ENCODE results near the gene PLEKHG4. TPM values are rescaled to one million over a fixed set of nuclear protein-coding genes. Genes with fewer than 3 reads are reported as not detected.

The PLEKHG4 gene
- total RNA-seq, 1 experiment from 2014 or later: 5.9 TPM

- H3K4me3 Mint-ChIP-seq: no peak overlapping the region
- ChIA-PET POLR2A (no interaction called here), CTCF (interaction anchor here (0.7 to 5.9 kb wide), 3 partner anchors 15 to 87 kb away, joined by 3 to 20 read pairs (median 3); partner anchors contain the start of genes KCTD19 and LRRC36)
- no peaks in the 10 kb centered on the region for H3K4me1 Mint-ChIP-seq
- DNase-seq (ENCODE audit: low spot score) (no peak), ATAC-seq (no peak)
- TF ChIP-seq GRHL2 (CRISPR knock-in tag; IDR thresholded peaks at IDR 0.05; ENCODE audit: insufficient replicate concordance, severe bottlenecking) (no peak), KAT7 (CRISPR knock-in tag; IDR thresholded peaks at IDR 0.05; ENCODE audit: borderline replicate concordance) (no peak), CBFB (CRISPR knock-in tag; IDR thresholded peaks at IDR 0.05; ENCODE audit: low read depth) (no peak), RORB (CRISPR knock-in tag; IDR thresholded peaks at IDR 0.05) (no peak), HMGA2 (CRISPR knock-in tag; IDR thresholded peaks at IDR 0.05) (no peak), SOX15 (CRISPR knock-in tag; IDR thresholded peaks at IDR 0.05) (no peak), FOXP4 (CRISPR knock-in tag; IDR thresholded peaks at IDR 0.05) (no peak), ARID4B (CRISPR knock-in tag; IDR thresholded peaks at IDR 0.05; ENCODE audit: borderline replicate concordance) (no peak), E2F4 (CRISPR knock-in tag; IDR thresholded peaks at IDR 0.05; ENCODE audit: borderline replicate concordance, low read depth) (no peak), TP53 (CRISPR knock-in tag; IDR thresholded peaks at IDR 0.05) (no peak), JUN (CRISPR knock-in tag; IDR thresholded peaks at IDR 0.05) (no peak), ERG (CRISPR knock-in tag; IDR thresholded peaks at IDR 0.05) (no peak), EMX1 (CRISPR knock-in tag; IDR thresholded peaks at IDR 0.05) (no peak), AFF4 (CRISPR knock-in tag; IDR thresholded peaks at IDR 0.05; ENCODE audit: borderline replicate concordance) (no peak), TEAD1 (CRISPR knock-in tag; IDR thresholded peaks at IDR 0.05) (no peak), ZNF396 (CRISPR knock-in tag; IDR thresholded peaks at IDR 0.05; ENCODE audit: borderline replicate concordance) (no peak), ZNF281 (CRISPR knock-in tag; IDR thresholded peaks at IDR 0.05) (no peak), MLX (CRISPR knock-in tag; IDR thresholded peaks at IDR 0.05) (no peak), NFE2L1 (CRISPR knock-in tag; IDR thresholded peaks at IDR 0.05) (no peak), ATF1 (CRISPR knock-in tag; IDR thresholded peaks at IDR 0.05) (no peak)
- no peak overlapping the region for H3K27ac Mint-ChIP-seq
- peaks cover 5% of the 10 kb centered on the region; the same call in 1 of the 2 replicates for H3K27me3 Mint-ChIP-seq (ENCODE audit: low read depth)
- no peaks in the 10 kb centered on the region for H3K36me3 Mint-ChIP-seq
- H3K9me3 Mint-ChIP-seq: no peaks in the 10 kb centered on the region
Measured at GRCh38 chr16:67311607-67312488, 32.5 kb downstream of the PLEKHG4 start.
